Neural progenitor cell (in vitro differentiated cells): ENCODE results near the gene CCND3.

Experiments used
- CTCF ChIP-seq: fragments of 200-600 bp; sonication (generic); IDR thresholded peaks from 2 replicates; pipeline ENCODE4 v1.5.1; 2017; ENCODE audit warnings: antibody characterized with exemption, mild to moderate bottlenecking
- EZH2 ChIP-seq: fragments of 200-600 bp; sonication (generic); IDR thresholded peaks from 2 replicates; pipeline ENCODE4 v1.6.1; 2017; ENCODE audit warnings: antibody characterized with exemption, mild to moderate bottlenecking, moderate library complexity
- EZH2phosphoT487 ChIP-seq: fragments of 200-600 bp; sonication (generic); IDR thresholded peaks from 2 replicates; pipeline ENCODE4 v1.6.1; 2017; ENCODE audit warnings: antibody characterized with exemption

- TF ChIP-seq CTCF (no peak), EZH2 (no peak), EZH2phosphoT487 (no peak)
These were observed 35.3 kb upstream of the CCND3 start for GRCh38 chr6:41976794-41977484.
